A549 (cell line): ENCODE results near the gene URGCP. TPM values are rescaled to one million over a fixed set of nuclear protein-coding genes. Genes with fewer than 3 reads are reported as not detected.

ENCODE experiments used
- ATAC-seq, 2 experiments: fragments of 200-7000 bp in 1 of 2; fragments of >200 bp in 1 of 2; cut with Nextera tagmentation in 1 of 2; cut with Tn5 transposase in 1 of 2; 3 replicates each; pipeline versions ENCODE4 v1.8.0 to v1.9.1; 2018 to 2020; ENCODE audit warnings: mild to moderate bottlenecking in 1 of 2, moderate library complexity in 1 of 2
- CTCF ChIA-PET: fragments of 300-600 bp; sonication (Branson Sonifier 250); formaldehyde crosslinking; extraction: SDS; loops from one replicate; lab custom pipeline; 2021; ENCODE audit warnings: antibody characterized with exemption, inconsistent platforms; lab: Yijun Ruan, JAX
- POLR2A ChIA-PET: fragments of 350-600 bp; formaldehyde crosslinking; extraction: SDS; loops from one replicate; lab custom pipeline; 2021; ENCODE audit warnings: antibody characterized with exemption, inconsistent platforms; lab: Yijun Ruan, JAX
- DNase-seq, 2 experiments: peaks; one replicate each; pipeline versions ENCODE4 v3.0.0 to v3.0.0-alpha.2; 2011 to 2016; ENCODE audit warnings: low read depth in 1 of 2, low spot score in 1 of 2
- FAIRE-seq: peaks from 2 replicates; lab custom pipeline; 2011; peaks lifted over from hg19 to GRCh38; lab: Jason Lieb, UNC
- H3K27ac ChIP-seq, 2 experiments: fragments of >200 bp; sonication (Bioruptor Twin); formaldehyde crosslinking; 3 replicates each; pipeline ENCODE4 v1.5.1; 2016 to 2017
- H3K4me1 ChIP-seq: fragments of >200 bp; sonication (Bioruptor Twin); formaldehyde crosslinking; 3 replicates; pipeline ENCODE4 v1.6.1; 2016
- H3K4me2 ChIP-seq: fragments of >200 bp; sonication (Bioruptor Twin); formaldehyde crosslinking; 3 replicates; pipeline ENCODE4 v1.6.1; 2016
- H3K4me3 ChIP-seq: fragments of >200 bp; sonication (Bioruptor Twin); formaldehyde crosslinking; 3 replicates; pipeline ENCODE4 v1.5.1; 2016
- H3K9me3 ChIP-seq: fragments of >200 bp; sonication (Bioruptor Twin); formaldehyde crosslinking; 3 replicates; pipeline ENCODE4 v1.6.1; 2016
- CBX8 ChIP-seq: fragments of 200-600 bp; sonication (generic); IDR thresholded peaks from 2 replicates; pipeline ENCODE4 v1.6.1; 2016
- CEBPB ChIP-seq, 2 experiments: fragments of >200 bp in 1 of 2; sonication (Bioruptor Twin) in 1 of 2; formaldehyde crosslinking in 1 of 2; IDR thresholded peaks; 2 replicates each; pipeline ENCODE4 v1.6.1; 2012 to 2016
- CHD4 ChIP-seq: fragments of 200-600 bp; sonication (generic); IDR thresholded peaks from 2 replicates; pipeline ENCODE4 v1.6.1; 2016; ENCODE audit warnings: antibody characterized with exemption, mild to moderate bottlenecking, borderline replicate concordance
- ESRRA ChIP-seq: fragments of 150-350 bp; IDR thresholded peaks from 2 replicates; pipeline ENCODE4 v1.6.1; 2014; ENCODE audit warnings: mild to moderate bottlenecking, low read length, borderline replicate concordance
- FOSB ChIP-seq: fragments of 250-450 bp; sonication (Bioruptor Pico); IDR thresholded peaks from 2 replicates; pipeline ENCODE4 v1.5.0; 2020; ENCODE audit warnings: mild to moderate bottlenecking, moderate library complexity
- FOXS1 ChIP-seq: fragments of 250-450 bp; sonication (Bioruptor Pico); IDR thresholded peaks from 2 replicates; pipeline ENCODE4 v1.5.0; 2020; ENCODE audit warnings: mild to moderate bottlenecking, moderate library complexity
- HEYL ChIP-seq: fragments of 250-450 bp; sonication (Bioruptor Pico); IDR thresholded peaks from 2 replicates; pipeline ENCODE4 v1.8.0; 2021; ENCODE audit warnings: mild to moderate bottlenecking, moderate library complexity
- HOXA7 ChIP-seq: fragments of 250-450 bp; sonication (Bioruptor Pico); IDR thresholded peaks from 2 replicates; pipeline ENCODE4 v1.5.0; 2020; ENCODE audit warnings: mild to moderate bottlenecking, moderate library complexity
- HOXB13 ChIP-seq: fragments of 250-450 bp; sonication (Bioruptor Pico); IDR thresholded peaks from 2 replicates; pipeline ENCODE4 v1.5.0; 2020; ENCODE audit warnings: low read depth, mild to moderate bottlenecking, moderate library complexity
- JUN ChIP-seq, 2 experiments: fragments of >200 bp; sonication (Bioruptor Twin); formaldehyde crosslinking; IDR thresholded peaks; 2 replicates in 1 of 2; 3 replicates in 1 of 2; pipeline ENCODE4 v1.6.1; 2016 to 2017
- JUNB ChIP-seq: fragments of >200 bp; sonication (Bioruptor Twin); formaldehyde crosslinking; IDR thresholded peaks from 2 replicates; pipeline ENCODE4 v1.6.1; 2016
- KDM1A ChIP-seq: fragments of 200-600 bp; sonication (generic); IDR thresholded peaks from 2 replicates; pipeline ENCODE4 v1.6.1; 2016; ENCODE audit warnings: low read depth, mild to moderate bottlenecking
- MYC ChIP-seq: IDR thresholded peaks from 2 replicates; pipeline ENCODE4 v1.6.1; 2012; ENCODE audit warnings: mild to moderate bottlenecking, inconsistent platforms, low read length, improper control_type of control experiment, borderline replicate concordance
- NR3C1 ChIP-seq: fragments of >200 bp; sonication (Bioruptor Twin); formaldehyde crosslinking; IDR thresholded peaks from 3 replicates; pipeline ENCODE4 v1.6.1; 2017
- POLR2A ChIP-seq: IDR thresholded peaks from 2 replicates; pipeline ENCODE4 v1.6.1; 2012; ENCODE audit warnings: mild to moderate bottlenecking, low read length
- POLR2AphosphoS2 ChIP-seq: conservative IDR thresholded peaks from 2 replicates; pipeline ENCODE4 v1.6.1; 2012; ENCODE audit warnings: low read length, improper control_type of control experiment, inconsistent platforms
- RNF2 ChIP-seq: fragments of 200-600 bp; sonication (generic); IDR thresholded peaks from 2 replicates; pipeline ENCODE4 v1.6.1; 2016; ENCODE audit warnings: low read depth, mild to moderate bottlenecking, antibody characterized with exemption, moderate library complexity, borderline replicate concordance
- SREBF2 ChIP-seq: fragments of 450-650 bp; IDR thresholded peaks from 2 replicates; pipeline ENCODE4 v1.6.1; 2014; ENCODE audit warnings: mild to moderate bottlenecking, moderate library complexity
- TFCP2L1 ChIP-seq: fragments of 250-450 bp; sonication (Bioruptor Pico); IDR thresholded peaks from 2 replicates; pipeline ENCODE4 v1.5.0; 2021; ENCODE audit warnings: mild to moderate bottlenecking
- ZC3H11A ChIP-seq: fragments of 450-650 bp; IDR thresholded peaks from 2 replicates; pipeline ENCODE4 v1.6.1; 2014; ENCODE audit warnings: antibody characterized with exemption, mild to moderate bottlenecking
- ZNF302 ChIP-seq: fragments of 250-450 bp; sonication (Bioruptor Pico); IDR thresholded peaks from 2 replicates; pipeline ENCODE4 v1.9.0; 2021; ENCODE audit warnings: inconsistent platforms, mild to moderate bottlenecking, moderate library complexity
- ZSCAN20 ChIP-seq: fragments of 250-450 bp; sonication (Bioruptor Pico); IDR thresholded peaks from 2 replicates; pipeline ENCODE4 v1.8.0; 2022; ENCODE audit warnings: mild to moderate bottlenecking, moderate library complexity
- WGBS: methylation state at CpG from one replicate; pipeline ENCODE4 v1.1.6; 2017; ENCODE audit errors: missing lambda C conversion rate; 5-methylcytosine and 5-hydroxymethylcytosine counted together
- polyA plus RNA-seq, 4 experiments: library from polyadenylated mRNA; depleted of rRNA in 3 of 4; stranded (reverse); fragments of >200 nt; fragmentation: RNase III in 1 of 4; extraction: RNeasy Plus Mini Kit Qiagen cat#74134 plus additional on column Dnase treatment in 1 of 4; gene quantifications; 2 replicates in 3 of 4; 3 replicates in 1 of 4; pipeline ENCODE4 v1.2.3, GENCODE V29; 2011 to 2017
- TF ChIP-seq, protein P1 (sequence below): fragments of >200 bp; sonication (Bioruptor Twin); formaldehyde crosslinking; IDR thresholded peaks from 2 replicates; pipeline ENCODE4 v1.6.1; 2016
- TF ChIP-seq, protein P2 (sequence below): IDR thresholded peaks from 2 replicates; pipeline ENCODE4 v1.6.1; 2012

Gene URGCP
- polyA plus RNA-seq, 2 of the 4 experiments (the other 2 are of a cell fraction) = 19.7 to 20.2 TPM

DNA sequence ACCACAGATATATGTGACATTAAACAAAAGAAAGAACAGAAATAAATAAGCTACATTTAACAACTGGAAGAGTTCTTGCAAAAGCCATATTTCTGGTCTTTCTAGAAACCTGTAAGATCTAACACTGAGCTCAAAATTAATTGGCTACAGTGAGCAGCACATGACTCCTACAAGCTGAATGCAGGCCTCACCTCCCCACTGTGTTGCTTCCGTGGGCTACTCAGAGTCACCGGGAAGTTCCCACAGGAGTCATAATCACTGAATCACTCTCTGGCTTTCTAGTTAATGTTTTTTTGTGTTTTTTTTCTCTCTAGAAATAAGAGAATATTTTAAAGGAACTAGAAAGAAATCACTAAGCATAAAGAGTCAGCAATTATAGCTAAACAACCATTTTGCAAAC, 26.9 kb downstream of the URGCP start:
- TF ChIP-seq SREBF2 (no peak), KDM1A (no peak), JUNB (no peak), POLR2AphosphoS2 (no peak), RNF2 (no peak), JUN (IDR thresholded peaks at IDR 0.05) (no peak), MYC (no peak), POLR2A (no peak), CBX8 (no peak), HEYL (CRISPR knock-in tag) (no peak), FOXS1 (CRISPR knock-in tag) (no peak), ZSCAN20 (CRISPR knock-in tag) (no peak), ZNF302 (CRISPR knock-in tag) (no peak), CHD4 (no peak), NR3C1 (no peak)
- TF ChIP-seq, protein P1, sequence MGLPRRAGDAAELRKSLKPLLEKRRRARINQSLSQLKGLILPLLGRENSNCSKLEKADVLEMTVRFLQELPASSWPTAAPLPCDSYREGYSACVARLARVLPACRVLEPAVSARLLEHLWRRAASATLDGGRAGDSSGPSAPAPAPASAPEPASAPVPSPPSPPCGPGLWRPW = no peak
- TF ChIP-seq, protein P2, sequence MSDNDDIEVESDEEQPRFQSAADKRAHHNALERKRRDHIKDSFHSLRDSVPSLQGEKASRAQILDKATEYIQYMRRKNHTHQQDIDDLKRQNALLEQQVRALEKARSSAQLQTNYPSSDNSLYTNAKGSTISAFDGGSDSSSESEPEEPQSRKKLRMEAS = no peak
- TF ChIP-seq, all 56 proteins: peak for 0
- FAIRE-seq (no peak), DNase-seq (no peak), ATAC-seq (no peak)
- Histone ChIP-seq H3K27ac (no peak overlapping the region), H3K9me3 (no peaks in the 10 kb centered on the region), H3K4me1 (peaks cover 5% of the 10 kb centered on the region; the same call in 1 of the 3 replicates), H3K4me3 (no peak overlapping the region), H3K4me2 (no peak overlapping the region)
- 49% methylated on average over 2 of the region's 2 CpGs for WGBS
- ChIA-PET CTCF (interaction anchor here (0.6 to 2.6 kb wide), 5 partner anchors 11 to 41 kb away, joined by 3 to 9 read pairs (median 4); partner anchors contain the start of gene MRPS24), POLR2A (no interaction called here)

DNA sequence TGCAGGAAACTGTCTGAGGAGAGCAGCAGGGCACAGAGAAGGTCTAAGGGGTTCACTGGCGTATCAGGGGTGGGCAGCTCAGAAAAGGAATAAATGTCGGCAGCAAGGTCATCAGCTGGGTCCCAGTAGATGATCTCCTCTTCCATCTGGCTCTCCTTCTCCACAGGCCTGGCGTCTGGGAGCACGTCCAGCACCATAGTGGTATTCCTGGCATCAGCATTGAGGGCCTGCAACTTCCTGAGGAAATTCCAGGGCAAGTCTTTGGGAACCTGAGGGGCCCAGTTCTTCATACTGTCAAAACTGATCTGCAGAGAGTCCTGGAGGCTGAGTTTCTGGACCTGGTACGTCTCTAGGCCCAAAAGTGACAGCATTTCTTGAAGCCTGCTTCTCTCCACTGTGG, 27.5 kb downstream of the URGCP start:
- POLR2A ChIA-PET = no interaction called here
- no peak for FAIRE-seq
- CTCF ChIA-PET = interaction anchor here (1.6 to 2.6 kb wide), 3 partner anchors 10 to 40 kb away, joined by 4 to 9 read pairs (median 6); partner anchors contain the start of gene MRPS24

DNA sequence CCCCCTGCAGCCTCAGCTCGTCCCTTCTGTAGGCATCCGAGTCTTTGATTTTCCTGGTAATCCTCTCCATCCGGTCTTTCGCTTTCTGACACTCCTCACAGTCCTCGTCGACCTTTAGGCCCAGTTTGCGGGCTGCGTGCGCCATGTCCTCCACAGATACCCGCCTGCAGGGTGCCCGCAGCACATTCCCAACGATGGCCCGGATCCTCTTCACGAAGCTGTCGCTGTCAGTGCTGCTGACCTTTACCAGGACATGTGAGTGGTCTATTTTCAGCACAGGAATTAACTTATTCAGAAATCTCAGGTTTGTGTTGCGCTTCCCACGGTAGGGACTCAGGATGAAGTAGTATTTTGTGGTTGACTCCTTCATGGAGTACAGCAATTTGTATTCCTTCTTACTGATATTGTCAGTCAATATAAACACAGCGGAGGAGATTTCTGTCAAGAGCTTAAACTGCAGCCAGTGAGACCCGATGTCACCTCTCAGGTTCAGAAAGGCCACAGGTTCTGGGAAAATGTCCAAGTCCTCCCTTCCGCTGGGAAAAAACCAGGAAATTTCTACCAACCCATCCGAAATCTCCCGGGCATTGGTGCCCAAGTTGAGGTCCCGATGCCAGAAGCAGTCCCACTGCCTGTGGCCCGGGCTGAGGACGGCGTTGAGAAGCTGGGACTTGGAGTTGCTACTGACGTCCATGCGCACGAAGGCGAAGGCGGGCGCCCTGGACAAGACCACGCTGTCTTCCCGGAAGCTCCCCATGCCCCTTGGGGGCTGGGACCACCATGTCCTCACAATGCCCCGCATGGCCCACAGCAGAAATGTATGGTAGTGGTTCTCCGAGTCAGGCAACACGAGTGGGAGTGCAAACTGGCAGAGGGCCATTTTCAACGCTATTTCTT, 28.2 kb downstream of the URGCP start:
- POLR2A ChIA-PET = no interaction called here

More for the DNA sequence above, 27.5 kb downstream of the URGCP start:
- peaks cover 5% of the 10 kb centered on the region; the same call in 2 of the 3 replicates for H3K4me1 ChIP-seq
- DNase-seq (no peak), ATAC-seq (no peak)
- WGBS = 93% methylated on average over 5 of the region's 5 CpGs
- no peak overlapping the region for H3K4me3 ChIP-seq
- no peak for TF ChIP-seq ZSCAN20 (CRISPR knock-in tag)
- no peak for TF ChIP-seq CEBPB (IDR thresholded peaks at IDR 0.05)
- TF ChIP-seq TFCP2L1 (CRISPR knock-in tag) = no peak
- no peak for TF ChIP-seq KDM1A
- TF ChIP-seq CBX8 = no peak
- no peak for TF ChIP-seq FOSB (CRISPR knock-in tag)
- TF ChIP-seq HOXB13 (CRISPR knock-in tag) = no peak
- TF ChIP-seq CHD4 = no peak
- no peak for TF ChIP-seq ESRRA
- no peak for TF ChIP-seq HOXA7
- no peak for TF ChIP-seq ZC3H11A
- H3K27ac ChIP-seq = no peak overlapping the region
- H3K4me2 ChIP-seq = no peak overlapping the region
- no peaks in the 10 kb centered on the region for H3K9me3 ChIP-seq

More for the DNA sequence above, 28.2 kb downstream of the URGCP start:
- Histone ChIP-seq H3K27ac (no peak overlapping the region), H3K4me3 (no peak overlapping the region), H3K4me2 (no peak overlapping the region), H3K9me3 (no peaks in the 10 kb centered on the region), H3K4me1 (peaks cover 10% of the 10 kb centered on the region)
- no peak for DNase-seq
- no peak for FAIRE-seq
- no peak for ATAC-seq
- CTCF ChIA-PET = interaction anchor here (0.8 to 2.6 kb wide), 2 partner anchors 9 to 13 kb away, joined by 3 to 6 read pairs; partner anchors contain the start of gene MRPS24
- WGBS = 95% methylated on average over 38 of the region's 38 CpGs
- TF ChIP-seq FOXS1 (CRISPR knock-in tag) (no peak), TFCP2L1 (CRISPR knock-in tag) (no peak), KDM1A (no peak)
- TF ChIP-seq, all 56 proteins: peak for 0
